HFFc6 (cell line): Measurements from ENCODE around the gene IGF1R. TPM values are rescaled to one million over a fixed set of nuclear protein-coding genes. Genes with fewer than 3 reads are reported as not detected.

Source experiments
- DNase-seq: peaks from one replicate; pipeline ENCODE4 v3.0.0-alpha.2; 2018
- H3K27ac Mint-ChIP-seq: 2 replicates; pipeline ENCODE4 v1.8.0; 2020; ENCODE audit warnings: mild to moderate bottlenecking, mixed read lengths
- H3K27me3 Mint-ChIP-seq: 2 replicates; pipeline ENCODE4 v1.8.0; 2021; ENCODE audit warnings: mild to moderate bottlenecking, moderate library complexity, mixed read lengths; ENCODE audit not compliant: insufficient read depth
- H3K36me3 Mint-ChIP-seq: 2 replicates; pipeline ENCODE4 v1.8.0; 2021; ENCODE audit warnings: low read depth, mixed read lengths
- H3K4me1 Mint-ChIP-seq: 2 replicates; pipeline ENCODE4 v1.8.0; 2020; ENCODE audit warnings: low read depth, mixed read lengths
- H3K4me3 Mint-ChIP-seq: 2 replicates; pipeline ENCODE4 v1.8.0; 2020; ENCODE audit warnings: mild to moderate bottlenecking, moderate library complexity, mixed read lengths
- H3K9me3 Mint-ChIP-seq: 2 replicates; pipeline ENCODE4 v1.8.0; 2020; ENCODE audit warnings: mild to moderate bottlenecking, mixed read lengths
- CTCF ChIP-seq: fragments of 200-600 bp; sonication (generic); IDR thresholded peaks from 2 replicates; pipeline ENCODE4 v1.5.0; 2021; ENCODE audit warnings: antibody characterized with exemption, mild to moderate bottlenecking
- total RNA-seq, 6 experiments: library from RNA; stranded (reverse); fragmentation: NEBNext Ultra II Directional; extraction: Animal tissue kit (Norgen Biotek cat#: 25700); gene quantifications; 2 replicates in 1 of 6; 3 replicates in 5 of 6; pipeline ENCODE4 v1.2.3, GENCODE V29; 2021

Gene IGF1R
- total RNA-seq, 6 experiments from 2014 or later: 46.7 to 61.9 (median 50.1) TPM

- no peak for TF ChIP-seq CTCF
- no peaks in the 10 kb centered on the region for H3K27me3 Mint-ChIP-seq
- peaks cover 5% of the 10 kb centered on the region for H3K9me3 Mint-ChIP-seq
- no peak for DNase-seq
- no peak overlapping the region for H3K4me3 Mint-ChIP-seq
- no peak overlapping the region for H3K27ac Mint-ChIP-seq
- peaks cover 47% of the 10 kb centered on the region for H3K4me1 Mint-ChIP-seq
- peaks cover 49% of the 10 kb centered on the region for H3K36me3 Mint-ChIP-seq
These were observed 191.7 kb downstream of the IGF1R start for GRCh38 chr15:98840053-98840452.

- no peak for TF ChIP-seq CTCF
- no peak for DNase-seq
- H3K27ac Mint-ChIP-seq: no peak overlapping the region; the same call in 1 of the 2 replicates
These were observed 193.2 kb downstream of the IGF1R start for GRCh38 chr15:98841419-98841970.

GRCh38 chr15:98842192-98842972, 194.0 kb downstream of the IGF1R start:
- H3K27ac Mint-ChIP-seq: 0 out of 2 replicates have a peak overlapping the region, but pooled peaks have one; percentile 4
- H3K27me3 Mint-ChIP-seq: no peaks in the 10 kb centered on the region
- H3K4me3 Mint-ChIP-seq: no peak overlapping the region
- DNase-seq: no peak
- peaks cover 26% of the 10 kb centered on the region for H3K36me3 Mint-ChIP-seq
- no peak for TF ChIP-seq CTCF
- H3K9me3 Mint-ChIP-seq: peaks cover 4% of the 10 kb centered on the region
- peaks cover 64% of the 10 kb centered on the region for H3K4me1 Mint-ChIP-seq

More at GRCh38 chr15:98841419-98841970, 193.2 kb downstream of the IGF1R start:
- H3K4me1 Mint-ChIP-seq: peaks cover 62% of the 10 kb centered on the region
- peaks cover 34% of the 10 kb centered on the region for H3K36me3 Mint-ChIP-seq
- H3K27me3 Mint-ChIP-seq: no peaks in the 10 kb centered on the region
- peaks cover 5% of the 10 kb centered on the region for H3K9me3 Mint-ChIP-seq
- no peak overlapping the region for H3K4me3 Mint-ChIP-seq

- Mint-ChIP-seq H3K27me3 (no peaks in the 10 kb centered on the region), H3K4me1 (peaks cover 68% of the 10 kb centered on the region), H3K36me3 (peaks cover 21% of the 10 kb centered on the region), H3K9me3 (no peaks in the 10 kb centered on the region), H3K4me3 (no peak overlapping the region), H3K27ac (no peak overlapping the region)
- DNase-seq: no peak
- no peak for TF ChIP-seq CTCF
These were observed 194.6 kb downstream of the IGF1R start for GRCh38 chr15:98842973-98843285.

- H3K27me3 Mint-ChIP-seq: no peaks in the 10 kb centered on the region
- H3K4me3 Mint-ChIP-seq: no peak overlapping the region
- H3K4me1 Mint-ChIP-seq: peaks cover 74% of the 10 kb centered on the region
- peaks cover 16% of the 10 kb centered on the region for H3K36me3 Mint-ChIP-seq
- no peak for TF ChIP-seq CTCF
- H3K27ac Mint-ChIP-seq: no peak overlapping the region
- DNase-seq: no peak
- H3K9me3 Mint-ChIP-seq: no peaks in the 10 kb centered on the region
These were observed 195.5 kb downstream of the IGF1R start for GRCh38 chr15:98843844-98844243.
